ENCODE data around the gene KIFC3.
A peak's percentile ranks its signal among the peaks of the same experiment; 100 is the strongest.
"Not testable (repeated sequence)": the region's sequence is repeated elsewhere in the genome, so short reads cannot be mapped to it uniquely, and the experiment has no call there.

KIFC3 gene

GRCh38 chr16:57750796-57751538 lies 51.3 kb downstream of the KIFC3 start:
- DNase-seq: no peak

GRCh38 chr16:57749856-57750452 lies 52.3 kb downstream of the KIFC3 start:
- no peak for DNase-seq

GRCh38 chr16:57749101-57749692 lies 53.1 kb downstream of the KIFC3 start:
- no peak for DNase-seq

- DNase-seq: no peak
These were observed 53.7 kb downstream of the KIFC3 start for GRCh38 chr16:57748596-57748995.

GRCh38 chr16:57747996-57748395 lies 54.3 kb downstream of the KIFC3 start:
- no peak for DNase-seq

- DNase-seq: no peak
These were observed 54.8 kb downstream of the KIFC3 start for GRCh38 chr16:57747496-57747895.

- DNase-seq: no peak
These were observed 55.2 kb downstream of the KIFC3 start for GRCh38 chr16:57747091-57747490.

- DNase-seq: not testable (repeated sequence)
These were observed 56.0 kb downstream of the KIFC3 start for GRCh38 chr16:57746316-57746715.

GRCh38 chr16:57745768-57746167 lies 56.5 kb downstream of the KIFC3 start:
- DNase-seq: no peak

- DNase-seq: no peak
These were observed 57.7 kb downstream of the KIFC3 start for GRCh38 chr16:57744642-57744903.

GRCh38 chr16:57743886-57744641 lies 58.2 kb downstream of the KIFC3 start:
- DNase-seq: no peak

GRCh38 chr16:57743458-57743857 lies 58.8 kb downstream of the KIFC3 start:
- no peak for DNase-seq

GRCh38 chr16:57742543-57742942 lies 59.7 kb downstream of the KIFC3 start:
- DNase-seq: no peak

GRCh38 chr16:57741660-57742191 lies 60.6 kb downstream of the KIFC3 start:
- DNase-seq: no peak

GRCh38 chr16:57740423-57741071 lies 61.7 kb downstream of the KIFC3 start:
- no peak for DNase-seq

- DNase-seq: no peak
These were observed 62.4 kb downstream of the KIFC3 start for GRCh38 chr16:57739756-57740422.

- no peak for DNase-seq
These were observed 63.4 kb downstream of the KIFC3 start for GRCh38 chr16:57738844-57739243.

- peak; percentile 52 for DNase-seq
These were observed 65.6 kb downstream of the KIFC3 start for GRCh38 chr16:57736419-57737351.

GRCh38 chr16:57735755-57736418 lies 66.4 kb downstream of the KIFC3 start, which contains the start of gene KATNB1:
Gene KATNB1, plus strand, starts transcription at chr16:57735770. Its CDS starts 1,474 bp downstream, at chr16:57737244.
- DNase-seq: no peak
